OCI-LY7 (cell line): ENCODE data around the gene TUBA1A. TPM values are rescaled to one million over a fixed set of nuclear protein-coding genes. Genes with fewer than 3 reads are reported as not detected.

ENCODE experiments used
- BruUV-seq: library from RNA; stranded (reverse); fragments of 400-500 nt; replicated peaks from 2 replicates; lab custom pipeline; 2021; lab: Mats Ljungman, UMichigan
- CTCF ChIA-PET: fragments of 300-600 bp; sonication (Branson Sonifier 250); formaldehyde crosslinking; loops from one replicate; lab custom pipeline; 2022; ENCODE audit warnings: antibody characterized with exemption; ENCODE audit not compliant: unreplicated experiment; lab: Charles Lee
- POLR2A ChIA-PET: fragments of 300-600 bp; sonication (Branson Sonifier 250); formaldehyde crosslinking; loops from one replicate; lab custom pipeline; 2022; ENCODE audit warnings: antibody characterized with exemption; lab: Charles Lee
- DNase-seq: peaks from one replicate; pipeline ENCODE4 v3.0.0-alpha.2; 2015; ENCODE audit warnings: low spot score
- H2AFZ ChIP-seq: fragments of 200-600 bp; sonication (generic), shearing (Covaris generic); 2 replicates; pipeline ENCODE4 v1.6.1; 2014; ENCODE audit warnings: mild to moderate bottlenecking, antibody characterized with exemption, low read length, moderate library complexity
- H3K27ac ChIP-seq: fragments of 200-600 bp; sonication (generic); 2 replicates; pipeline ENCODE4 v1.5.1; 2014; ENCODE audit warnings: mixed run types, low read depth, mild to moderate bottlenecking, moderate library complexity, low read length, inconsistent platforms; ENCODE audit not compliant: poor library complexity, severe bottlenecking
- H3K36me3 ChIP-seq: fragments of 200-600 bp; sonication (generic); 2 replicates; pipeline ENCODE4 v1.6.1; 2014; ENCODE audit warnings: mild to moderate bottlenecking, antibody characterized with exemption, low read length, moderate library complexity, mixed read lengths; ENCODE audit not compliant: insufficient read depth
- H3K4me1 ChIP-seq: fragments of 200-600 bp; sonication (generic); 2 replicates; pipeline ENCODE4 v1.5.1; 2014; ENCODE audit warnings: mild to moderate bottlenecking, low read length; ENCODE audit not compliant: insufficient read depth, poor library complexity, severe bottlenecking
- H3K4me2 ChIP-seq: fragments of 200-600 bp; sonication (generic); 2 replicates; pipeline ENCODE4 v1.6.1; 2014; ENCODE audit warnings: mild to moderate bottlenecking, low read length
- H3K4me3 ChIP-seq: fragments of 200-600 bp; sonication (generic); 2 replicates; pipeline ENCODE4 v1.5.1; 2014; ENCODE audit warnings: mild to moderate bottlenecking, low read depth, low read length; ENCODE audit not compliant: poor library complexity, severe bottlenecking
- H3K79me2 ChIP-seq: fragments of 200-600 bp; sonication (generic); 2 replicates; pipeline ENCODE4 v1.6.1; 2016; ENCODE audit warnings: low read depth, mild to moderate bottlenecking, low read length, moderate library complexity, mixed read lengths; ENCODE audit not compliant: insufficient read depth
- H3K9me2 ChIP-seq: fragments of 200-600 bp; sonication (generic); 2 replicates; pipeline ENCODE4 v1.6.1; 2016; ENCODE audit warnings: mild to moderate bottlenecking, low read length, mixed read lengths; ENCODE audit not compliant: insufficient read depth
- H3K9me3 ChIP-seq: fragments of 200-600 bp; sonication (generic); 2 replicates; pipeline ENCODE4 v1.6.1; 2014; ENCODE audit warnings: mild to moderate bottlenecking, mixed run types, low read length, mixed read lengths
- H4K20me1 ChIP-seq: fragments of 200-600 bp; sonication (generic); 2 replicates; pipeline ENCODE4 v1.6.1; 2014; ENCODE audit warnings: mild to moderate bottlenecking, antibody characterized with exemption, low read length, moderate library complexity, mixed read lengths; ENCODE audit not compliant: insufficient read depth
- EZH2phosphoT487 ChIP-seq: fragments of 200-600 bp; sonication (generic); IDR thresholded peaks from 2 replicates; pipeline ENCODE4 v1.6.1; 2018; ENCODE audit warnings: low read depth, borderline replicate concordance, mild to moderate bottlenecking, mixed run types, antibody characterized with exemption, low read length, moderate library complexity, mixed read lengths
- intact Hi-C: fragments of 100-400 bp; cut with micrococcal nuclease; formaldehyde crosslinking; loops from one replicate; pipeline ENCODE4 v1.10.0; 2022; ENCODE audit not compliant: unreplicated experiment
- total RNA-seq, 2 experiments: library from RNA; depleted of rRNA in 1 of 2; stranded (reverse); fragments of >200 nt in 1 of 2; shearing (Covaris generic) in 1 of 2; gene quantifications; 2 replicates each; pipeline ENCODE4 v1.2.3, GENCODE V29; 2014 to 2022
- TF ChIP-seq, protein P1 (sequence below): fragments of 200-600 bp; sonication (generic); conservative IDR thresholded peaks from 2 replicates; pipeline ENCODE4 v1.5.1; 2014; ENCODE audit warnings: mild to moderate bottlenecking, antibody characterized with exemption, low read length, moderate library complexity, mixed read lengths

TUBA1A gene
- total RNA-seq, 2 experiments from 2014 or later, result 136 to 214 TPM

DNA sequence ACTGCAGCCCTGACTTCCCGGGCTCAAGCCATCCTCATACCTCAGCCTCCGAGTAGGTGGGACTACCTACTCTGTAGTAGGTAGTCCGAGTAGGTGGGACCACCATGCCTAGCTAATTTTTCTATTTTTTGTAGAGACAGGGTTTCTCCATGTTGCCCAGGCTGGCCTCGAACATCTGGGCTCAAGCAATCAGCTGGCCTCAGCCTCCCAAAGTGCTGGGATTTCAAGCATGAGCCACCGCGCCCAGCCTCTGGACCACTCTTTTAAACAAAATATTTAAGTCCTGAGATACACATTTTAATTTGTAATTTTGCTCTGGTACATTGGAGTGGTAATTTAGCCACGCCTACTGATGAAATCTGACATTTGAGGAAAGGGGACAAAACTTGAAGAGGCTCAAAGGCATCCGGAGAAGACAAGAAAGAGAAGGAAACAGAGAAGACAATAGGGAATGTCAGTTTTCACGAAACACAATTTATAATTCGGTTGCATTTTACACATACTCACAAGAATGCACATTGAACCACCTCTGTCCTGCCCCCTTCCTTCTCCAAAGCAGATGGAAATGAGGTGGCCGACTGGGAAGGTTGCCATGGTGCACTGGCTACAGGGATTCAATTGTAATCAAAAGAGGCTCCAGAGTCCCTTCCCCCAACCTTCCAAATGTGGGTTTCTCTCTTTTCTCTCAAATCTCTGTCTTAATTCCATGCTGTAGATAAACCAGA, 9.7 kb upstream of the TUBA1A start:
- no TSS peak for BruUV-seq
- no peak overlapping the region for H3K4me3 ChIP-seq
- H3K27ac ChIP-seq, result no peak overlapping the region
- intact Hi-C loops, result no loop called here
- H3K79me2 ChIP-seq, result no peaks in the 10 kb centered on the region
- TF ChIP-seq, protein P1, sequence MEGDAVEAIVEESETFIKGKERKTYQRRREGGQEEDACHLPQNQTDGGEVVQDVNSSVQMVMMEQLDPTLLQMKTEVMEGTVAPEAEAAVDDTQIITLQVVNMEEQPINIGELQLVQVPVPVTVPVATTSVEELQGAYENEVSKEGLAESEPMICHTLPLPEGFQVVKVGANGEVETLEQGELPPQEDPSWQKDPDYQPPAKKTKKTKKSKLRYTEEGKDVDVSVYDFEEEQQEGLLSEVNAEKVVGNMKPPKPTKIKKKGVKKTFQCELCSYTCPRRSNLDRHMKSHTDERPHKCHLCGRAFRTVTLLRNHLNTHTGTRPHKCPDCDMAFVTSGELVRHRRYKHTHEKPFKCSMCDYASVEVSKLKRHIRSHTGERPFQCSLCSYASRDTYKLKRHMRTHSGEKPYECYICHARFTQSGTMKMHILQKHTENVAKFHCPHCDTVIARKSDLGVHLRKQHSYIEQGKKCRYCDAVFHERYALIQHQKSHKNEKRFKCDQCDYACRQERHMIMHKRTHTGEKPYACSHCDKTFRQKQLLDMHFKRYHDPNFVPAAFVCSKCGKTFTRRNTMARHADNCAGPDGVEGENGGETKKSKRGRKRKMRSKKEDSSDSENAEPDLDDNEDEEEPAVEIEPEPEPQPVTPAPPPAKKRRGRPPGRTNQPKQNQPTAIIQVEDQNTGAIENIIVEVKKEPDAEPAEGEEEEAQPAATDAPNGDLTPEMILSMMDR, result no peak
- TF ChIP-seq EZH2phosphoT487, result no peak
- no peaks in the 10 kb centered on the region for H3K9me2 ChIP-seq
- H3K4me2 ChIP-seq, result no peak overlapping the region
- no peaks in the 10 kb centered on the region for H3K9me3 ChIP-seq
- H4K20me1 ChIP-seq, result no peaks in the 10 kb centered on the region
- H3K4me1 ChIP-seq, result peaks cover 16% of the 10 kb centered on the region
- ChIA-PET POLR2A (interaction anchor here (0.5 to 3.9 kb wide), 3 partner anchors 9 to 914 kb away, joined by 3 to 18 read pairs (median 4); partner anchors contain the start of gene TUBA1A), CTCF (no interaction called here)
- no peak for DNase-seq
- H3K36me3 ChIP-seq, result no peaks in the 10 kb centered on the region
- H2AFZ ChIP-seq, result no peak overlapping the region

DNA sequence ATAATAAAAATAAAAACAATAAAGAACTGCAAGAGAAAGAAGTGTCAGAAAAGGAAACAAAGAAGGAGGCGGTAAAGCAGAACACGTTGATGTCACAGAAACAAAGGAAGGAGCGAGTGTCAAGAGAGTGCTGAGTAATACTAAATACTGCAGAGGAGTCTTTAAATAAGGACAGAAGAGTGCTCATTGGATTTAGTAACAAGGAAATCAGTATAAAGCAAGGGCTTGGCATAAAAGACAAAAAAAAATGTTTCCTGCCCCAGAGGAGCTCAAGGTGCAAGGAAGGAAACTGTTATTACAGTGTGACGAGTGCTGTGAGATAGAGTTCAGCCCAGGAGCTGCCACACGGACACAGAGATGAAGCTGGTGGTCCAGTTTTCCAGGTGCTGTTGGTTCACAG, 8.4 kb upstream of the TUBA1A start:
- no TSS peak for BruUV-seq

More for the DNA sequence above, 8.4 kb upstream of the TUBA1A start:
- Histone ChIP-seq H4K20me1 (no peaks in the 10 kb centered on the region), H3K36me3 (no peaks in the 10 kb centered on the region), H3K4me1 (peaks cover 16% of the 10 kb centered on the region), H3K79me2 (no peaks in the 10 kb centered on the region), H3K9me2 (no peaks in the 10 kb centered on the region), H3K9me3 (no peaks in the 10 kb centered on the region), H2AFZ (peak overlapping the region; percentile 16; the same call in 1 of the 2 replicates), H3K4me2 (peak overlapping the region; percentile 10; the same call in 1 of the 2 replicates), H3K4me3 (no peak overlapping the region), H3K27ac (no peak overlapping the region)
- DNase-seq, result no peak
- POLR2A ChIA-PET, result interaction anchor here (0.6 to 0.9 kb wide), 3 partner anchors 21 to 270 kb away, joined by 3 to 4 read pairs (median 4); no protein-coding TSS in a partner anchor
- intact Hi-C loops, result no loop called here
- TF ChIP-seq EZH2phosphoT487, result no peak
- TF ChIP-seq, protein P1, result no peak
- CTCF ChIA-PET, result no interaction called here
